B cell (primary cell): ENCODE measurements around the gene LIMS2. TPM values are rescaled to one million over a fixed set of nuclear protein-coding genes. Genes with fewer than 3 reads are reported as not detected.

Source experiments
- ATAC-seq: fragments of 200-7000 bp; cut with Tn5 transposase; one replicate; pipeline ENCODE4 v1.10.0; 2021; ENCODE audit warnings: low read depth, mild to moderate bottlenecking, moderate number of reproducible peaks, moderate library complexity
- CTCF ChIA-PET: fragments of 350-600 bp; sonication (Branson Sonifier 250); formaldehyde crosslinking; loops from one replicate; lab custom pipeline; 2021; ENCODE audit warnings: antibody characterized with exemption, inconsistent platforms; lab: Charles Lee
- POLR2A ChIA-PET: fragments of 350-600 bp; sonication (Branson Sonifier 250); formaldehyde crosslinking; loops from one replicate; lab custom pipeline; 2021; ENCODE audit warnings: antibody characterized with exemption; lab: Charles Lee
- DNase-seq: peaks from one replicate; pipeline ENCODE4 v3.0.0; 2013
- H2AFZ ChIP-seq: 2 replicates; pipeline ENCODE4 v1.6.1; 2012; ENCODE audit warnings: mild to moderate bottlenecking, low read depth, low read length; ENCODE audit not compliant: insufficient read depth, poor library complexity, severe bottlenecking
- H3K27ac ChIP-seq, 2 donors: 1 replicate in 1 of 2; 2 replicates in 1 of 2; pipeline ENCODE4 v1.5.1; 2012 to 2013; ENCODE audit warnings: low read length in 2 of 2, mild to moderate bottlenecking in 2 of 2, moderate library complexity in 1 of 2
- H3K27me3 ChIP-seq, 4 experiments: fragments of 200-600 bp in 1 of 4; sonication (generic) in 1 of 4; replicated peaks in 1 of 4; 1 replicate in 2 of 4; 2 replicates in 2 of 4; pipeline versions ENCODE4 v1.6.1 to v1.7.0; 2013 to 2016; ENCODE audit warnings: low read length in 3 of 4, mild to moderate bottlenecking in 2 of 4, mixed read lengths in 1 of 4, moderate library complexity in 1 of 4; ENCODE audit not compliant: insufficient read depth in 4 of 4, control insufficient read depth in 3 of 4; ENCODE audit errors: control extremely low read depth in 1 of 4
- H3K36me3 ChIP-seq, 2 experiments: replicated peaks in 1 of 2; 1 replicate in 1 of 2; 2 replicates in 1 of 2; pipeline versions ENCODE4 v1.6.1 to v1.7.1; 2013; ENCODE audit warnings: low read length in 1 of 2; ENCODE audit not compliant: insufficient read depth in 2 of 2, control insufficient read depth in 1 of 2; ENCODE audit errors: control extremely low read depth in 1 of 2, extremely low read depth in 1 of 2
- H3K4me1 ChIP-seq, 2 donors: fragments of 200-600 bp in 1 of 2; sonication (generic) in 1 of 2; 1 replicate in 1 of 2; 2 replicates in 1 of 2; pipeline versions ENCODE4 v1.5.1 to v1.6.1; 2013 to 2017; ENCODE audit warnings: low read length in 2 of 2; ENCODE audit not compliant: control insufficient read depth in 2 of 2, insufficient read depth in 2 of 2
- H3K4me2 ChIP-seq: replicated peaks from 2 replicates; pipeline ENCODE3; 2012; ENCODE audit warnings: mild to moderate bottlenecking, low read depth, low read length; ENCODE audit not compliant: poor library complexity, severe bottlenecking
- H3K4me3 ChIP-seq, 5 experiments: fragments of 200-600 bp in 1 of 5; sonication (generic) in 1 of 5; 1 replicate in 3 of 5; 2 replicates in 2 of 5; pipeline versions ENCODE4 v1.5.1 to v1.7.0; 2011 to 2016; ENCODE audit warnings: low read length in 4 of 5, mild to moderate bottlenecking in 4 of 5, low read depth in 2 of 5, control low read depth in 1 of 5, moderate library complexity in 1 of 5; ENCODE audit not compliant: insufficient read depth in 1 of 5; ENCODE audit errors: control extremely low read depth in 1 of 5, extremely low read depth in 1 of 5
- H3K79me2 ChIP-seq: fragments of 200-600 bp; sonication (generic); one replicate; pipeline ENCODE4 v1.6.0; 2016; ENCODE audit warnings: low read length; ENCODE audit not compliant: control insufficient read depth, insufficient read depth
- H3K9ac ChIP-seq: fragments of 200-600 bp; sonication (generic); 2 replicates; pipeline ENCODE4 v1.6.1; 2017; ENCODE audit warnings: mild to moderate bottlenecking, low read length, moderate library complexity
- H3K9me3 ChIP-seq, 3 donors: one replicate each; pipeline versions ENCODE4 v1.6.1 to v1.7.1; 2013; ENCODE audit warnings: low read length in 2 of 3; ENCODE audit not compliant: control insufficient read depth in 2 of 3, insufficient read depth in 1 of 3; ENCODE audit errors: control extremely low read depth in 1 of 3
- H4K20me1 ChIP-seq: 2 replicates; pipeline ENCODE4 v1.6.0; 2012; ENCODE audit warnings: mild to moderate bottlenecking, low read length; ENCODE audit not compliant: insufficient read depth, control insufficient read depth, poor library complexity, severe bottlenecking
- H3K27ac Mint-ChIP-seq: one replicate; pipeline ENCODE4 v1.8.0; 2021; ENCODE audit warnings: mixed read lengths
- H3K27me3 Mint-ChIP-seq: one replicate; pipeline ENCODE4 v1.8.0; 2021; ENCODE audit warnings: mixed read lengths
- H3K4me1 Mint-ChIP-seq: one replicate; pipeline ENCODE4 v1.8.0; 2021; ENCODE audit warnings: mixed read lengths
- H3K4me3 Mint-ChIP-seq: one replicate; pipeline ENCODE4 v1.8.0; 2021; ENCODE audit warnings: mixed read lengths
- H3K9me3 Mint-ChIP-seq: one replicate; pipeline ENCODE4 v1.8.0; 2022; ENCODE audit warnings: mixed read lengths; ENCODE audit not compliant: insufficient read depth
- EZH2 ChIP-seq: IDR thresholded peaks from 2 replicates; pipeline ENCODE4 v1.6.1; 2012; ENCODE audit warnings: borderline replicate concordance, low read depth, mild to moderate bottlenecking, moderate library complexity, low read length; ENCODE audit not compliant: insufficient read depth, poor library complexity, severe bottlenecking
- WGBS: methylation state at CpG from one replicate; pipeline ENCODE4 v1.1.5; 2013; ENCODE audit warnings: missing lambda C conversion rate; ENCODE audit not compliant: insufficient coverage; 5-methylcytosine and 5-hydroxymethylcytosine counted together
- intact Hi-C: fragments of 100-400 bp; cut with micrococcal nuclease; formaldehyde crosslinking; loops from one replicate; pipeline ENCODE4 v1.10.0; 2022
- polyA plus RNA-seq: library from polyadenylated mRNA; depleted of rRNA; stranded (reverse); fragments of >200 nt; gene quantifications from 2 replicates; pipeline ENCODE4 v1.2.3, GENCODE V29; 2012
- total RNA-seq, 2 donors: library from RNA; stranded (reverse); fragments of 120-200 nt in 1 of 2; gene quantifications; 1 replicate in 1 of 2; 2 replicates in 1 of 2; pipeline versions ENCODE4 v1.2.3 to v1.2.4, GENCODE V29; 2013 to 2022
- TF ChIP-seq, protein P1 (sequence below): fragments of 200-600 bp; IDR thresholded peaks from one replicate; pipeline ENCODE4 v1.8.0; 2022; ENCODE audit warnings: antibody characterized with exemption, mild to moderate bottlenecking

The LIMS2 gene
- total and polyA plus RNA-seq, 2 donors (not counting 1 experiment from before 2014, with no cell fraction given): 6.7 to 32.2 TPM

DNA sequence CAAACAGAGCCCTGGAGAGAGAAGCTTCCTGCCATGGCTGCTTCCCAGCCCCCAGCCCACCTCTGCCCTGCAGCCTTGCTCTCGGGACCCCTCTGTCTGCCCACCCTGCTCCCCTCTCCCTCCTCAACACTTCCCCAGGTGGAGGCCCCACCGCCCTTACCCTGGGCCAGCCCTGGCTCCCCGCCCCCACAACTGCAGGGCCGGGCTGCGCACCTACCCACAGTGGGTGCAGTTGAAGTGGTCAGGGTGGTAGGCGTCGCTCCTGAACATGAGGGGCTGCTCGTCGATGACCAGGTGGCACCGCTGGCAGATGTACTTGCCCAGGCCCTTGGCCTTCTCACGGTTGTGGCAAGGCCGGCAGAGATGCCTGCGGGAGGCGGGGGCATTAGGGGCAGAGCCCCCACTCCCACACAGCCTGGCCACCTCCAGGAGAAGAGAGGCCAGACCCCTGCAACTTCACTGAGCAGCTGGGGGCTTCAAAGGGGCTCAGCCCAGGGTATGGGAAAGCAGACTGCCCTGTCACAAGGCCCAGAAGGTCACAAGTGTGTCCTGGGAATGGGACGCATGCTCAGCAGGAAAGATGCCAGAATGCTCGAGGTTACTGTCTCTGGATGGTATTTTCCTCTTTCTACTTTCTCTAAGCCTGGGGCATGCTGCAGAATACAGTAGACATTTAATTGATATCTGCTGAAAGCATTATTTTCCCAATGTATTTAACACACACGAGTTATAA, 32.5 kb downstream of the LIMS2 start:
- H3K4me1 Mint-ChIP-seq: peaks cover 61% of the 10 kb centered on the region
- peak overlapping the region; percentile 75 for H2AFZ ChIP-seq

More for the DNA sequence above, 32.5 kb downstream of the LIMS2 start:
- H3K4me1 ChIP-seq: peaks cover 44 to 64% of the 10 kb centered on the region in 2 donors
- CTCF ChIA-PET: interaction anchor here (19.3 kb wide), 1 partner anchor 50 kb away, joined by 553 read pairs; no protein-coding TSS in a partner anchor
- H3K9me3 ChIP-seq: no peaks in the 10 kb centered on the region
- no peaks in the 10 kb centered on the region for H3K9me3 Mint-ChIP-seq
- H3K9ac ChIP-seq: no peak overlapping the region
- peak overlapping the region in 1 of 2 donors; percentile 23 for H3K27ac ChIP-seq
- TF ChIP-seq, protein P1, sequence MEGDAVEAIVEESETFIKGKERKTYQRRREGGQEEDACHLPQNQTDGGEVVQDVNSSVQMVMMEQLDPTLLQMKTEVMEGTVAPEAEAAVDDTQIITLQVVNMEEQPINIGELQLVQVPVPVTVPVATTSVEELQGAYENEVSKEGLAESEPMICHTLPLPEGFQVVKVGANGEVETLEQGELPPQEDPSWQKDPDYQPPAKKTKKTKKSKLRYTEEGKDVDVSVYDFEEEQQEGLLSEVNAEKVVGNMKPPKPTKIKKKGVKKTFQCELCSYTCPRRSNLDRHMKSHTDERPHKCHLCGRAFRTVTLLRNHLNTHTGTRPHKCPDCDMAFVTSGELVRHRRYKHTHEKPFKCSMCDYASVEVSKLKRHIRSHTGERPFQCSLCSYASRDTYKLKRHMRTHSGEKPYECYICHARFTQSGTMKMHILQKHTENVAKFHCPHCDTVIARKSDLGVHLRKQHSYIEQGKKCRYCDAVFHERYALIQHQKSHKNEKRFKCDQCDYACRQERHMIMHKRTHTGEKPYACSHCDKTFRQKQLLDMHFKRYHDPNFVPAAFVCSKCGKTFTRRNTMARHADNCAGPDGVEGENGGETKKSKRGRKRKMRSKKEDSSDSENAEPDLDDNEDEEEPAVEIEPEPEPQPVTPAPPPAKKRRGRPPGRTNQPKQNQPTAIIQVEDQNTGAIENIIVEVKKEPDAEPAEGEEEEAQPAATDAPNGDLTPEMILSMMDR: no peak
- no peak for TF ChIP-seq EZH2
- DNase-seq (no peak), ATAC-seq (no peak)
- H3K79me2 ChIP-seq: no peaks in the 10 kb centered on the region
- POLR2A ChIA-PET: no interaction called here
- WGBS: 100% methylated on average over 15 of the region's 17 CpGs
- intact Hi-C loops: no loop called here
- H3K27ac Mint-ChIP-seq: peak overlapping the region; percentile 81
- H3K4me2 ChIP-seq: no peak overlapping the region
- no peak overlapping the region for H3K4me3 ChIP-seq
- no peaks in the 10 kb centered on the region for H3K27me3 ChIP-seq
- H3K4me3 Mint-ChIP-seq: peak overlapping the region; percentile 10
- no peaks in the 10 kb centered on the region for H3K27me3 Mint-ChIP-seq
- H4K20me1 ChIP-seq: no peaks in the 10 kb centered on the region
- H3K36me3 ChIP-seq: no peaks in the 10 kb centered on the region
